GM23338 (cell line): ENCODE results near the gene CBFA2T3.

Experiments used
- EZH2 ChIP-seq: fragments of 200-600 bp; sonication (generic); IDR thresholded peaks from one replicate; pipeline ENCODE4 v1.8.0; 2017; ENCODE audit warnings: antibody characterized with exemption, mild to moderate bottlenecking, low read depth; ENCODE audit not compliant: unreplicated experiment
- EZH2phosphoT487 ChIP-seq: fragments of 200-600 bp; sonication (generic); IDR thresholded peaks from one replicate; pipeline ENCODE4 v1.8.1; 2018; ENCODE audit warnings: antibody characterized with exemption; ENCODE audit not compliant: unreplicated experiment
- POLR2AphosphoS5 ChIP-seq: IDR thresholded peaks from 2 replicates; pipeline ENCODE4 v1.6.1; 2016; ENCODE audit warnings: antibody characterized with exemption, low read depth
- ZNF114 ChIP-seq: fragments of 250-450 bp; sonication (Bioruptor Pico); IDR thresholded peaks from 2 replicates; pipeline ENCODE4 v1.5.0; 2020; ENCODE audit warnings: mild to moderate bottlenecking, moderate library complexity
- TF ChIP-seq, protein P1 (sequence below), 2 experiments: fragments of 200-600 bp in 1 of 2; sonication (generic) in 1 of 2; conservative IDR thresholded peaks; 2 replicates each; pipeline versions ENCODE4 v1.5.1 to v1.6.1; 2016 to 2017; ENCODE audit warnings: antibody characterized with exemption in 2 of 2, low read depth in 2 of 2, mild to moderate bottlenecking in 2 of 2, moderate library complexity in 1 of 2
- TF ChIP-seq, protein P2 (sequence below): IDR thresholded peaks from one replicate; pipeline ENCODE4 v1.6.1; 2018; ENCODE audit warnings: antibody characterized with exemption; ENCODE audit not compliant: unreplicated experiment

DNA sequence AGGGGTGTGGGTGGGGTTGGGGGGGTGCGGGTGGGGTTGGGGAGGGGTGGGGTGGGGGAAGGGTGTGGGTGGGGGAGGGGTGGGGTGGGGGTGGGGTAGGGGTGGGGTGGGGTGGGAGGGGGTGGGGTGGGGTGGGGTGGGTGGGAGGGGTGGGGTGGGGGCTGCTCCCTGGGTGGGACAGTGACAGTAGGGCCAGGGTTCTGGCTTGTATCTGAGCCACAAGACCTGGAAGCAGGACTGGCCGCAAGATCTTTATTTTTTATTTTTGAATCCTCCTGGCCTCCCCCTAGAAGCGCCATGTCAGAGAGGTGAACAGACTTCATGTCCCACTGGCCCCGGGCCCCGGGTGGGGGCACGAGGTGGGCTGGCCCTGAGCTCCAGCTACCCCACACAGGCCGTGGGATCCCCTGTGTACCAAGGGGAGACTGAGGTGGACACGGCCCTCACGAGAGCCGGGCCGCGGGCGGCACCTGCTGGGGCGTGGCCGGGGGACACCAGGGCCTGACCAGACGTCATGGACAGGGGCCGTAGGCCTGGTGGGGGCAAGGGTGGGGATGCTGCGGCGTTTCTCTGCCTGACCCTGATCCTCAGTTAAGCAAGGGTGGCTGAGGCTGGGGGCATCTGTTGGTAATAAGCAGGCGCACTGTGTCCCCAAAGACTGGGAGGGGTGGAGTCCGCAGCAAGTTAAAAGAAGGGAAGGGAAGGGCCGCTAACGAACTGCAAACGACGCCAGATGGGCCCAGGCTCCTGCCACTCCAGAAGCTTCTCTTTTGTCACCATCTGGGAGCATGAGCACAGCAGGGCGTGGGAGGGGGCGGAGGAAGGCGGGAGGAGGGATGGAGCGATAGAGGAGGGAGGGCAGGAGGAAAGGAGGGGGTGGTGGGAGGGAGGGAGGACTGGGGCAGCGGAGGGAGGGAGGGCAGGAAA, 88.3 kb downstream of the CBFA2T3 start:
- TF ChIP-seq, protein P1, sequence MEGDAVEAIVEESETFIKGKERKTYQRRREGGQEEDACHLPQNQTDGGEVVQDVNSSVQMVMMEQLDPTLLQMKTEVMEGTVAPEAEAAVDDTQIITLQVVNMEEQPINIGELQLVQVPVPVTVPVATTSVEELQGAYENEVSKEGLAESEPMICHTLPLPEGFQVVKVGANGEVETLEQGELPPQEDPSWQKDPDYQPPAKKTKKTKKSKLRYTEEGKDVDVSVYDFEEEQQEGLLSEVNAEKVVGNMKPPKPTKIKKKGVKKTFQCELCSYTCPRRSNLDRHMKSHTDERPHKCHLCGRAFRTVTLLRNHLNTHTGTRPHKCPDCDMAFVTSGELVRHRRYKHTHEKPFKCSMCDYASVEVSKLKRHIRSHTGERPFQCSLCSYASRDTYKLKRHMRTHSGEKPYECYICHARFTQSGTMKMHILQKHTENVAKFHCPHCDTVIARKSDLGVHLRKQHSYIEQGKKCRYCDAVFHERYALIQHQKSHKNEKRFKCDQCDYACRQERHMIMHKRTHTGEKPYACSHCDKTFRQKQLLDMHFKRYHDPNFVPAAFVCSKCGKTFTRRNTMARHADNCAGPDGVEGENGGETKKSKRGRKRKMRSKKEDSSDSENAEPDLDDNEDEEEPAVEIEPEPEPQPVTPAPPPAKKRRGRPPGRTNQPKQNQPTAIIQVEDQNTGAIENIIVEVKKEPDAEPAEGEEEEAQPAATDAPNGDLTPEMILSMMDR (conservative IDR thresholded peaks at IDR 0.05; ENCODE audit: low read depth in 2 of 2): no peak
- no peak for TF ChIP-seq EZH2
- TF ChIP-seq, protein P2, sequence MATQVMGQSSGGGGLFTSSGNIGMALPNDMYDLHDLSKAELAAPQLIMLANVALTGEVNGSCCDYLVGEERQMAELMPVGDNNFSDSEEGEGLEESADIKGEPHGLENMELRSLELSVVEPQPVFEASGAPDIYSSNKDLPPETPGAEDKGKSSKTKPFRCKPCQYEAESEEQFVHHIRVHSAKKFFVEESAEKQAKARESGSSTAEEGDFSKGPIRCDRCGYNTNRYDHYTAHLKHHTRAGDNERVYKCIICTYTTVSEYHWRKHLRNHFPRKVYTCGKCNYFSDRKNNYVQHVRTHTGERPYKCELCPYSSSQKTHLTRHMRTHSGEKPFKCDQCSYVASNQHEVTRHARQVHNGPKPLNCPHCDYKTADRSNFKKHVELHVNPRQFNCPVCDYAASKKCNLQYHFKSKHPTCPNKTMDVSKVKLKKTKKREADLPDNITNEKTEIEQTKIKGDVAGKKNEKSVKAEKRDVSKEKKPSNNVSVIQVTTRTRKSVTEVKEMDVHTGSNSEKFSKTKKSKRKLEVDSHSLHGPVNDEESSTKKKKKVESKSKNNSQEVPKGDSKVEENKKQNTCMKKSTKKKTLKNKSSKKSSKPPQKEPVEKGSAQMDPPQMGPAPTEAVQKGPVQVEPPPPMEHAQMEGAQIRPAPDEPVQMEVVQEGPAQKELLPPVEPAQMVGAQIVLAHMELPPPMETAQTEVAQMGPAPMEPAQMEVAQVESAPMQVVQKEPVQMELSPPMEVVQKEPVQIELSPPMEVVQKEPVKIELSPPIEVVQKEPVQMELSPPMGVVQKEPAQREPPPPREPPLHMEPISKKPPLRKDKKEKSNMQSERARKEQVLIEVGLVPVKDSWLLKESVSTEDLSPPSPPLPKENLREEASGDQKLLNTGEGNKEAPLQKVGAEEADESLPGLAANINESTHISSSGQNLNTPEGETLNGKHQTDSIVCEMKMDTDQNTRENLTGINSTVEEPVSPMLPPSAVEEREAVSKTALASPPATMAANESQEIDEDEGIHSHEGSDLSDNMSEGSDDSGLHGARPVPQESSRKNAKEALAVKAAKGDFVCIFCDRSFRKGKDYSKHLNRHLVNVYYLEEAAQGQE: no peak
- no peak for TF ChIP-seq EZH2phosphoT487
- no peak for TF ChIP-seq POLR2AphosphoS5
- no peak for TF ChIP-seq ZNF114 (CRISPR knock-in tag)
